GM12801 (cell line): ENCODE data around the gene LATS2.

ENCODE experiments used
- CTCF ChIP-seq: IDR thresholded peaks from one replicate; pipeline ENCODE4 v1.5.1; 2011; ENCODE audit warnings: control low read depth; ENCODE audit not compliant: insufficient read length; ENCODE audit errors: extremely low read depth

The LATS2 gene

GRCh38 chr13:21065686-21066085, 4.3 kb upstream of the LATS2 start:
- no peak for TF ChIP-seq CTCF

GRCh38 chr13:21063031-21063430, 1.6 kb upstream of the LATS2 start:
- no peak for TF ChIP-seq CTCF

DNA sequence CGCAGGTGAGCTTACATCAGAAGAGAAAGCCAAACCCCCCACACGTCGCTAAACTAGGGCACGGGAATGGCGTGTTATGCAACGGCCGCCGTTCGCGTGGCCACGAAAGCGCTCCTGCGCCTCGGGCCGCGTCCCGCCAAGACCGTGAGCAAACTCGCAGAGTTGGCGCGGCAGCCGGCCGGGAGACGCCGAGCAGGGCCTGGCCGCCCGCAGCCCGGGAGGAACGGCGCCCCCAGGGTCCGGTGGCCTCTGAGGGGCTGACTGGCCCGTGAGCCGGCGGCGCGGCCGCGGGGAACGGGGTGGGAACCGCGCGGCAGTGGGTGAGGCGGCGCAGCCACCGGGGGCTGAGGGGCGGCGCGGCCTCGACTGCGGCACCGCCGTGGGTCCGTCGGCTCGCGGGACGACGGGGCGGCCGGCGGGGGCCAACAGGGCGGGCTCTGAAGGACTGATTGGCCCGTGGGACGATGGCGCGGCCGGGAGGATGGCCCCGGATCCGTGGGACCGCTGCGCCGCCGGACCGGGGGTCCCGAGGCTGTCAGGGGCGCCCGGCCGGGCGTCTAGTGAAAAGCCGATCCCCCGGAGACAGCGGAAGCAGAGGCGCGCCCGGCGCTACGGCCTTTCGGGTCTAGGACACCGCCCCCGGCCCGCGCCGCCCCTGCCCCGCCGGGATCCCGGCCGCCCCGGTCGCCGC, 903 bp downstream of the LATS2 start:
- no peak for TF ChIP-seq CTCF

GRCh38 chr13:21059641-21060337, 1.6 kb downstream of the LATS2 start:
- no peak for TF ChIP-seq CTCF

DNA sequence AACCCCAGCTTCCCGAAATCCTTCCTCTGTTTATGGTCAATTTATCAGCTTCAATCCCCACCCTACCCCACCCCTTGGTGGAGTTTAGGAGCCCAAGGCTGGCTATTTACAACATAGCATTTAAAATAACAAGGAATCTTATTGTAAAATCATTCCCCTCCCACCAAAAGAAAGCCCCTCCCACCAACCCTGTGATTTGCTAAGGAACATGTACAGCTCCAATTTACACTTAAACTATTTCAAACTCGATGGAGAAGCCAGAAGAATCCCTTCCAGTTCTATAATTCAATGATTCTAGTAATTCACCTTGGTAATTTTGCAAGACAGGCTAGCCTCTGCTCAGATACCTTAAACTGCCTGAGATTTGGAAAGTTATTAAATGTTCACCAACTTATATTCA, 3.0 kb downstream of the LATS2 start:
- TF ChIP-seq CTCF, result no peak

- no peak for TF ChIP-seq CTCF
Measured at GRCh38 chr13:21055511-21056045, 5.8 kb downstream of the LATS2 start.

- TF ChIP-seq CTCF, result no peak
Measured at GRCh38 chr13:21055016-21055415, 6.4 kb downstream of the LATS2 start.
